ENCODE results near the gene PBOV1.

GRCh38 chr6:138239774-138240173, 21.5 kb upstream of the PBOV1 start:
- TF ChIP-seq ZNF8 (CRISPR knock-in tag; IDR thresholded peaks at IDR 0.05) (no peak), OSR1 (CRISPR knock-in tag; IDR thresholded peaks at IDR 0.05) (no peak), ESRRG (CRISPR knock-in tag; IDR thresholded peaks at IDR 0.05) (no peak), ZNF565 (CRISPR knock-in tag; conservative IDR thresholded peaks at IDR 0.05; ENCODE audit: low read depth) (no peak), PATZ1 (CRISPR knock-in tag; IDR thresholded peaks at IDR 0.05; ENCODE audit: borderline replicate concordance) (no peak), GLIS3 (CRISPR knock-in tag; IDR thresholded peaks at IDR 0.05) (no peak), ISL1 (CRISPR knock-in tag; IDR thresholded peaks at IDR 0.05) (no peak), PPARA (CRISPR knock-in tag; IDR thresholded peaks at IDR 0.05; ENCODE audit: borderline replicate concordance) (no peak), ZNF70 (CRISPR knock-in tag; IDR thresholded peaks at IDR 0.05) (no peak), ZC3H10 (CRISPR knock-in tag; IDR thresholded peaks at IDR 0.05) (no peak)
